ENCODE measurements around the gene PLCG2.

Gene PLCG2

GRCh38 chr16:81923296-81923695, 144.2 kb downstream of the PLCG2 start:
- TF ChIP-seq, protein P1, sequence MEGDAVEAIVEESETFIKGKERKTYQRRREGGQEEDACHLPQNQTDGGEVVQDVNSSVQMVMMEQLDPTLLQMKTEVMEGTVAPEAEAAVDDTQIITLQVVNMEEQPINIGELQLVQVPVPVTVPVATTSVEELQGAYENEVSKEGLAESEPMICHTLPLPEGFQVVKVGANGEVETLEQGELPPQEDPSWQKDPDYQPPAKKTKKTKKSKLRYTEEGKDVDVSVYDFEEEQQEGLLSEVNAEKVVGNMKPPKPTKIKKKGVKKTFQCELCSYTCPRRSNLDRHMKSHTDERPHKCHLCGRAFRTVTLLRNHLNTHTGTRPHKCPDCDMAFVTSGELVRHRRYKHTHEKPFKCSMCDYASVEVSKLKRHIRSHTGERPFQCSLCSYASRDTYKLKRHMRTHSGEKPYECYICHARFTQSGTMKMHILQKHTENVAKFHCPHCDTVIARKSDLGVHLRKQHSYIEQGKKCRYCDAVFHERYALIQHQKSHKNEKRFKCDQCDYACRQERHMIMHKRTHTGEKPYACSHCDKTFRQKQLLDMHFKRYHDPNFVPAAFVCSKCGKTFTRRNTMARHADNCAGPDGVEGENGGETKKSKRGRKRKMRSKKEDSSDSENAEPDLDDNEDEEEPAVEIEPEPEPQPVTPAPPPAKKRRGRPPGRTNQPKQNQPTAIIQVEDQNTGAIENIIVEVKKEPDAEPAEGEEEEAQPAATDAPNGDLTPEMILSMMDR (IDR thresholded peaks at IDR 0.05; ENCODE audit: insufficient read depth, low read length, poor library complexity, severe bottlenecking), result no peak
- TF ChIP-seq EZH2phosphoT487 (conservative IDR thresholded peaks at IDR 0.05; ENCODE audit: low read length), result no peak
- Histone ChIP-seq H3K79me2 (ENCODE audit: insufficient read depth, low read length) (no peaks in the 10 kb centered on the region), H3K4me3 (ENCODE audit: insufficient read depth, low read length, poor library complexity, severe bottlenecking) (no peak overlapping the region), H3K9ac (ENCODE audit: low read length) (no peak overlapping the region), H3K27ac (ENCODE audit: low read depth, low read length) (no peak overlapping the region), H2AFZ (ENCODE audit: low read depth, low read length, severe bottlenecking) (no peak overlapping the region), H3F3A (ENCODE audit: insufficient read depth) (0 out of 2 replicates have a peak, but pooled peaks cover 4% of the 10 kb centered on the region), H3K9me2 (replicated peaks; ENCODE audit: insufficient read depth, low read length) (no peaks in the 10 kb centered on the region), H3K36me3 (ENCODE audit: low read length) (peaks cover 75% of the 10 kb centered on the region), H3K9me3 (ENCODE audit: insufficient read depth, low read length) (no peaks in the 10 kb centered on the region), H4K20me1 (ENCODE audit: low read depth, low read length) (peaks cover 5% of the 10 kb centered on the region; the same call in 1 of the 2 replicates), H3K4me2 (ENCODE audit: low read depth, low read length, poor library complexity, severe bottlenecking) (no peak overlapping the region), H3K27me3 (ENCODE audit: low read length) (no peaks in the 10 kb centered on the region)

GRCh38 chr16:81925016-81925415, 145.9 kb downstream of the PLCG2 start:
- no peak overlapping the region for H3K27ac ChIP-seq (ENCODE audit: low read depth, low read length)
- no peak overlapping the region for H2AFZ ChIP-seq (ENCODE audit: low read depth, low read length, severe bottlenecking)
- no peak overlapping the region for H3K4me2 ChIP-seq (ENCODE audit: low read depth, low read length, poor library complexity, severe bottlenecking)
- H3K9ac ChIP-seq (ENCODE audit: low read length), result no peak overlapping the region
- H3K9me2 ChIP-seq (replicated peaks; ENCODE audit: insufficient read depth, low read length), result no peaks in the 10 kb centered on the region
- no peaks in the 10 kb centered on the region for H4K20me1 ChIP-seq (ENCODE audit: low read depth, low read length)
- H3K36me3 ChIP-seq (ENCODE audit: low read length), result peaks cover 63% of the 10 kb centered on the region
- H3K27me3 ChIP-seq (ENCODE audit: low read length), result no peaks in the 10 kb centered on the region
- no peaks in the 10 kb centered on the region for H3K79me2 ChIP-seq (ENCODE audit: insufficient read depth, low read length)
- H3F3A ChIP-seq (ENCODE audit: insufficient read depth), result no peaks in the 10 kb centered on the region
- no peaks in the 10 kb centered on the region for H3K9me3 ChIP-seq (ENCODE audit: insufficient read depth, low read length)
- H3K4me3 ChIP-seq (ENCODE audit: insufficient read depth, low read length, poor library complexity, severe bottlenecking), result no peak overlapping the region
- TF ChIP-seq, protein P1 (IDR thresholded peaks at IDR 0.05; ENCODE audit: insufficient read depth, low read length, poor library complexity, severe bottlenecking), result no peak
- TF ChIP-seq EZH2phosphoT487 (conservative IDR thresholded peaks at IDR 0.05; ENCODE audit: low read length), result no peak

DNA sequence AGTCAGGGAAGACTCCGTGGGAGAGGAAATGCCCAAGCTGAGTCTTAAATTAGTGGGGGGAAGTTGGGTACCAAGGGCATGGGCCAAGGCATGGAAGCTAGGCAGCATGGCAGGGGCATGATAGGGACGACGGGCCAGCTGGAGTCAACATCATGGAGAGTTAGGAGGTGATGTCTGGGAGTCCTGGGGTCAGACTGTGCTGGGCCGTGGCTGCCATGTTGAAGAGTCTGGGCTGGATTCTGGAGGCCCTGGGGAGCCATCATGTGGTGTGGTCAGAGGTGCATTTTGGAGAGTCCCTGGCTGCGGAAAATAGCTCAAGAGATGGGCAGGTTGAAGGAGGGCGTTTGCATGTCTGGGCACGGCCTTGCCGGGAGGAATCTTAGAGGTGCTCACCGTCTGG, 146.9 kb downstream of the PLCG2 start:
- Histone ChIP-seq H3K36me3 (ENCODE audit: low read length) (peaks cover 56% of the 10 kb centered on the region), H3K4me2 (ENCODE audit: low read depth, low read length, poor library complexity, severe bottlenecking) (no peak overlapping the region), H3K4me3 (ENCODE audit: insufficient read depth, low read length, poor library complexity, severe bottlenecking) (no peak overlapping the region), H3F3A (ENCODE audit: insufficient read depth) (no peaks in the 10 kb centered on the region), H3K27ac (ENCODE audit: low read depth, low read length) (no peak overlapping the region), H3K9ac (ENCODE audit: low read length) (no peak overlapping the region), H2AFZ (ENCODE audit: low read depth, low read length, severe bottlenecking) (no peak overlapping the region), H3K79me2 (ENCODE audit: insufficient read depth, low read length) (no peaks in the 10 kb centered on the region), H4K20me1 (ENCODE audit: low read depth, low read length) (no peaks in the 10 kb centered on the region), H3K9me3 (ENCODE audit: insufficient read depth, low read length) (no peaks in the 10 kb centered on the region), H3K27me3 (ENCODE audit: low read length) (no peaks in the 10 kb centered on the region), H3K9me2 (replicated peaks; ENCODE audit: insufficient read depth, low read length) (no peaks in the 10 kb centered on the region)
- TF ChIP-seq EZH2phosphoT487 (conservative IDR thresholded peaks at IDR 0.05; ENCODE audit: low read length), result no peak

GRCh38 chr16:81927561-81928185, 148.6 kb downstream of the PLCG2 start:
- no peaks in the 10 kb centered on the region for H3K9me2 ChIP-seq (replicated peaks; ENCODE audit: insufficient read depth, low read length)
- no peaks in the 10 kb centered on the region for H3K79me2 ChIP-seq (ENCODE audit: insufficient read depth, low read length)
- no peak overlapping the region for H2AFZ ChIP-seq (ENCODE audit: low read depth, low read length, severe bottlenecking)
- H3F3A ChIP-seq (ENCODE audit: insufficient read depth), result no peaks in the 10 kb centered on the region
- no peaks in the 10 kb centered on the region for H3K27me3 ChIP-seq (ENCODE audit: low read length)
- TF ChIP-seq, protein P1 (IDR thresholded peaks at IDR 0.05; ENCODE audit: insufficient read depth, low read length, poor library complexity, severe bottlenecking), result no peak
- no peak for TF ChIP-seq EZH2phosphoT487 (conservative IDR thresholded peaks at IDR 0.05; ENCODE audit: low read length)
- no peaks in the 10 kb centered on the region for H4K20me1 ChIP-seq (ENCODE audit: low read depth, low read length)
- H3K4me2 ChIP-seq (ENCODE audit: low read depth, low read length, poor library complexity, severe bottlenecking), result no peak overlapping the region
- H3K36me3 ChIP-seq (ENCODE audit: low read length), result peaks cover 50% of the 10 kb centered on the region
- no peaks in the 10 kb centered on the region for H3K9me3 ChIP-seq (ENCODE audit: insufficient read depth, low read length)
- no peak overlapping the region for H3K4me3 ChIP-seq (ENCODE audit: insufficient read depth, low read length, poor library complexity, severe bottlenecking)
- H3K9ac ChIP-seq (ENCODE audit: low read length), result no peak overlapping the region
- H3K27ac ChIP-seq (ENCODE audit: low read depth, low read length), result no peak overlapping the region
